Measurements from ENCODE around the gene CNTD1.

DNA sequence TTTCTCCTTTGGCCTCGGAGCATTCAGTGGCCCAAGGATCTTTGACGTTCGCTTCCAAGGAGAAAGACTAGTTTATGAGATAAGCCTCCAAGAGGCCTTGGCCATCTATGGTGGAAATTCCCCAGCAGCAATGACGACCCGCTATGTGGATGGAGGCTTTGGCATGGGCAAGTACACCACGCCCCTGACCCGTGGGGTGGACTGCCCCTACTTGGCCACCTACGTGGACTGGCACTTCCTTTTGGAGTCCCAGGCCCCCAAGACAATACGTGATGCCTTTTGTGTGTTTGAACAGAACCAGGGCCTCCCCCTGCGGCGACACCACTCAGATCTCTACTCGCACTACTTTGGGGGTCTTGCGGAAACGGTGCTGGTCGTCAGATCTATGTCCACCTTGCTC is 53.7 kb downstream of the CNTD1 start:
- TF ChIP-seq TCF7L2 (IDR thresholded peaks at IDR 0.05; ENCODE audit: low read depth, low read length): no peak
- TF ChIP-seq, protein P1, sequence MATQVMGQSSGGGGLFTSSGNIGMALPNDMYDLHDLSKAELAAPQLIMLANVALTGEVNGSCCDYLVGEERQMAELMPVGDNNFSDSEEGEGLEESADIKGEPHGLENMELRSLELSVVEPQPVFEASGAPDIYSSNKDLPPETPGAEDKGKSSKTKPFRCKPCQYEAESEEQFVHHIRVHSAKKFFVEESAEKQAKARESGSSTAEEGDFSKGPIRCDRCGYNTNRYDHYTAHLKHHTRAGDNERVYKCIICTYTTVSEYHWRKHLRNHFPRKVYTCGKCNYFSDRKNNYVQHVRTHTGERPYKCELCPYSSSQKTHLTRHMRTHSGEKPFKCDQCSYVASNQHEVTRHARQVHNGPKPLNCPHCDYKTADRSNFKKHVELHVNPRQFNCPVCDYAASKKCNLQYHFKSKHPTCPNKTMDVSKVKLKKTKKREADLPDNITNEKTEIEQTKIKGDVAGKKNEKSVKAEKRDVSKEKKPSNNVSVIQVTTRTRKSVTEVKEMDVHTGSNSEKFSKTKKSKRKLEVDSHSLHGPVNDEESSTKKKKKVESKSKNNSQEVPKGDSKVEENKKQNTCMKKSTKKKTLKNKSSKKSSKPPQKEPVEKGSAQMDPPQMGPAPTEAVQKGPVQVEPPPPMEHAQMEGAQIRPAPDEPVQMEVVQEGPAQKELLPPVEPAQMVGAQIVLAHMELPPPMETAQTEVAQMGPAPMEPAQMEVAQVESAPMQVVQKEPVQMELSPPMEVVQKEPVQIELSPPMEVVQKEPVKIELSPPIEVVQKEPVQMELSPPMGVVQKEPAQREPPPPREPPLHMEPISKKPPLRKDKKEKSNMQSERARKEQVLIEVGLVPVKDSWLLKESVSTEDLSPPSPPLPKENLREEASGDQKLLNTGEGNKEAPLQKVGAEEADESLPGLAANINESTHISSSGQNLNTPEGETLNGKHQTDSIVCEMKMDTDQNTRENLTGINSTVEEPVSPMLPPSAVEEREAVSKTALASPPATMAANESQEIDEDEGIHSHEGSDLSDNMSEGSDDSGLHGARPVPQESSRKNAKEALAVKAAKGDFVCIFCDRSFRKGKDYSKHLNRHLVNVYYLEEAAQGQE (IDR thresholded peaks at IDR 0.05; ENCODE audit: insufficient read depth in 1 of 2, low read depth in 2 of 2, low read length in 1 of 2): no peak
